Natural killer cell (primary cell): ENCODE results near the gene RXRB. TPM values are rescaled to one million over a fixed set of nuclear protein-coding genes. Genes with fewer than 3 reads are reported as not detected.

Experiments
- ATAC-seq, 3 donors: fragments of 150-1000 bp in 2 of 3; fragments of 200-7000 bp in 1 of 3; cut with Tn5 transposase; 1 replicate in 1 of 3; 2 replicates in 2 of 3; pipeline ENCODE4 v1.10.0; 2021; ENCODE audit warnings: mild to moderate bottlenecking in 2 of 3, moderate library complexity in 2 of 3
- DNase-seq, 2 donors: peaks; one replicate each; pipeline versions ENCODE4 v3.0.0 to v3.0.0-alpha.2; 2013 to 2021; ENCODE audit warnings: mixed read lengths in 1 of 2
- H3K27ac ChIP-seq: one replicate; pipeline ENCODE4 v1.5.1; 2013; ENCODE audit warnings: mild to moderate bottlenecking, low read length
- H3K27me3 ChIP-seq: one replicate; pipeline ENCODE4 v1.6.1; 2013; ENCODE audit warnings: low read length; ENCODE audit not compliant: control insufficient read depth, insufficient read depth
- H3K36me3 ChIP-seq: one replicate; pipeline ENCODE4 v1.6.1; 2013; ENCODE audit warnings: low read length; ENCODE audit not compliant: control insufficient read depth, insufficient read depth
- H3K4me1 ChIP-seq: one replicate; pipeline ENCODE4 v1.6.1; 2013; ENCODE audit warnings: low read length; ENCODE audit not compliant: control insufficient read depth, insufficient read depth
- H3K4me3 ChIP-seq: one replicate; pipeline ENCODE4 v1.5.1; 2013; ENCODE audit warnings: low read length
- H3K9me3 ChIP-seq: one replicate; pipeline ENCODE4 v1.6.1; 2013; ENCODE audit warnings: low read length; ENCODE audit not compliant: control insufficient read depth, insufficient read depth
- H3K27ac Mint-ChIP-seq, 2 donors: one replicate each; pipeline ENCODE4 v1.8.0; 2022; ENCODE audit warnings: mild to moderate bottlenecking in 2 of 2, mixed read lengths in 2 of 2, moderate library complexity in 1 of 2
- H3K27me3 Mint-ChIP-seq, 2 donors: one replicate each; pipeline ENCODE4 v1.8.0; 2022; ENCODE audit warnings: low read depth in 2 of 2, mixed read lengths in 2 of 2
- H3K36me3 Mint-ChIP-seq: one replicate; pipeline ENCODE4 v1.8.0; 2022; ENCODE audit warnings: mixed read lengths
- H3K4me1 Mint-ChIP-seq, 2 donors: one replicate each; pipeline ENCODE4 v1.8.0; 2022; ENCODE audit warnings: mixed read lengths in 2 of 2
- H3K4me3 Mint-ChIP-seq: one replicate; pipeline ENCODE4 v1.8.0; 2022; ENCODE audit warnings: mild to moderate bottlenecking, moderate library complexity, mixed read lengths
- H3K9me3 Mint-ChIP-seq, 2 donors: one replicate each; pipeline ENCODE4 v1.8.0; 2022; ENCODE audit warnings: mixed read lengths in 2 of 2
- CTCF ChIP-seq: fragments of 200-600 bp; IDR thresholded peaks from one replicate; pipeline ENCODE4 v1.8.0; 2022; ENCODE audit warnings: antibody characterized with exemption
- WGBS: methylation state at CpG from one replicate; pipeline ENCODE4 v1.1.7; 2013; ENCODE audit warnings: missing lambda C conversion rate; ENCODE audit not compliant: insufficient coverage; 5-methylcytosine and 5-hydroxymethylcytosine counted together
- intact Hi-C: fragments of 100-400 bp; cut with micrococcal nuclease; formaldehyde crosslinking; loops from one replicate; pipeline ENCODE4 v1.14.2; 2022
- total RNA-seq, 4 donors: library from RNA; stranded (reverse); fragments of 120-200 nt in 1 of 4; gene quantifications; one replicate each; pipeline versions ENCODE4 v1.2.3 to v1.2.4, GENCODE V29; 2013 to 2022

RXRB gene
- total RNA-seq, 3 donors from 2014 or later (not counting 1 experiment from before 2014, with no cell fraction given): 72.3 to 96.4 (median 73.9) TPM

GRCh38 chr6:33160096-33160495, 40.4 kb downstream of the RXRB start:
- H3K4me1 ChIP-seq: peaks cover 12% of the 10 kb centered on the region
- H3K4me3 Mint-ChIP-seq: no peak overlapping the region
- H3K27me3 ChIP-seq: no peaks in the 10 kb centered on the region
- WGBS: 92% methylated on average over 11 of the region's 11 CpGs
- no peak overlapping the region for H3K27ac ChIP-seq
- H3K4me3 ChIP-seq: no peak overlapping the region
- H3K9me3 Mint-ChIP-seq: no peaks in the 10 kb centered on the region
- TF ChIP-seq CTCF: no peak
- H3K27me3 Mint-ChIP-seq: peaks cover 0 to 9% of the 10 kb centered on the region in 2 donors
- no peaks in the 10 kb centered on the region for H3K9me3 ChIP-seq
- no peaks in the 10 kb centered on the region for H3K36me3 ChIP-seq
- ATAC-seq (no peak), DNase-seq (no peak)
- H3K4me1 Mint-ChIP-seq: peaks cover 10 to 12% of the 10 kb centered on the region in 2 donors
- H3K27ac Mint-ChIP-seq: no peak overlapping the region
- intact Hi-C loops: no loop called here
- no peaks in the 10 kb centered on the region for H3K36me3 Mint-ChIP-seq

- ATAC-seq: no peak
- Mint-ChIP-seq H3K27me3 (peaks cover 2 to 8% of the 10 kb centered on the region in 2 donors), H3K9me3 (peaks cover under 1% of the 10 kb centered on the region in 2 donors), H3K36me3 (no peaks in the 10 kb centered on the region), H3K4me3 (no peak overlapping the region), H3K4me1 (peaks cover 9 to 10% of the 10 kb centered on the region in 2 donors), H3K27ac (no peak overlapping the region)
- no peak for DNase-seq
- WGBS: 91% methylated on average over 1 of the region's 2 CpGs
- H3K4me1 ChIP-seq: peaks cover 10% of the 10 kb centered on the region
- intact Hi-C loops: loop anchor here (10.0 kb wide), 1 partner anchor 52 kb away; no protein-coding TSS in a partner anchor
- no peak overlapping the region for H3K4me3 ChIP-seq
- no peak overlapping the region for H3K27ac ChIP-seq
- no peaks in the 10 kb centered on the region for H3K36me3 ChIP-seq
- TF ChIP-seq CTCF: no peak
- no peaks in the 10 kb centered on the region for H3K27me3 ChIP-seq
- H3K9me3 ChIP-seq: no peaks in the 10 kb centered on the region
Observed at GRCh38 chr6:33156964-33157363, 43.5 kb downstream of the RXRB start.

GRCh38 chr6:33156561-33156960, 43.9 kb downstream of the RXRB start:
- DNase-seq (no peak), ATAC-seq (no peak)
- Histone ChIP-seq H3K27me3 (no peaks in the 10 kb centered on the region), H3K4me1 (peaks cover 6% of the 10 kb centered on the region), H3K27ac (no peak overlapping the region), H3K9me3 (peaks cover 2% of the 10 kb centered on the region), H3K4me3 (no peak overlapping the region), H3K36me3 (no peaks in the 10 kb centered on the region)
- no peak overlapping the region for H3K27ac Mint-ChIP-seq
- TF ChIP-seq CTCF: no peak
- H3K4me3 Mint-ChIP-seq: no peak overlapping the region
- no peaks in the 10 kb centered on the region for H3K36me3 Mint-ChIP-seq
- intact Hi-C loops: loop anchor here (10.0 kb wide), 1 partner anchor 52 kb away; no protein-coding TSS in a partner anchor
- peaks cover 5 to 6% of the 10 kb centered on the region in 2 donors for H3K4me1 Mint-ChIP-seq
- WGBS: 91% methylated on average over 6 of the region's 6 CpGs
- H3K27me3 Mint-ChIP-seq: peaks cover 2 to 8% of the 10 kb centered on the region in 2 donors
- H3K9me3 Mint-ChIP-seq: peaks cover 3% of the 10 kb centered on the region in 2 donors

- Mint-ChIP-seq H3K4me3 (no peak overlapping the region), H3K27me3 (peaks cover 8 to 20% of the 10 kb centered on the region in 2 donors), H3K27ac (no peak overlapping the region), H3K4me1 (no peaks in the 10 kb centered on the region), H3K36me3 (no peaks in the 10 kb centered on the region), H3K9me3 (peaks cover 3% of the 10 kb centered on the region in 2 donors)
- no peak overlapping the region for H3K27ac ChIP-seq
- H3K27me3 ChIP-seq: no peaks in the 10 kb centered on the region
- no peaks in the 10 kb centered on the region for H3K4me1 ChIP-seq
- peaks cover 2% of the 10 kb centered on the region for H3K9me3 ChIP-seq
- TF ChIP-seq CTCF: no peak
- H3K4me3 ChIP-seq: no peak overlapping the region
- DNase-seq (no peak), ATAC-seq (no peak)
- H3K36me3 ChIP-seq: no peaks in the 10 kb centered on the region
- intact Hi-C loops: loop anchor here (10.0 kb wide), 1 partner anchor 50 kb away; no protein-coding TSS in a partner anchor
- 83% methylated on average over 4 of the region's 4 CpGs for WGBS
Observed at GRCh38 chr6:33154349-33154748, 46.1 kb downstream of the RXRB start.
